HepG2 (cell line): ENCODE measurements around the gene PRIMA1. TPM values are rescaled to one million over a fixed set of nuclear protein-coding genes. Genes with fewer than 3 reads are reported as not detected.

Experiments used
- ATAC-seq: fragments of 200-7000 bp; cut with Tn5 transposase; 3 replicates; pipeline ENCODE4 v1.9.1; 2020; ENCODE audit warnings: mild to moderate bottlenecking, moderate library complexity
- BruUV-seq: library from RNA; stranded (reverse); fragments of 400-500 nt; replicated peaks from 2 replicates; lab custom pipeline; 2021; lab: Mats Ljungman, UMichigan
- CTCF ChIA-PET: fragments of 300-600 bp; formaldehyde crosslinking; extraction: SDS; loops from one replicate; lab custom pipeline; 2021; ENCODE audit warnings: low total read pairs, inconsistent platforms, low intra/inter-chr PET ratio; lab: Yijun Ruan, JAX
- POLR2A ChIA-PET: fragments of 350-600 bp; sonication (Branson Sonifier 250); formaldehyde crosslinking; loops from one replicate; lab custom pipeline; 2020; ENCODE audit warnings: antibody characterized with exemption, inconsistent platforms; lab: Yijun Ruan, JAX
- DNase-seq: peaks from one replicate; pipeline ENCODE4 v3.0.0-alpha.2; 2015; ENCODE audit warnings: low spot score
- FAIRE-seq: peaks from 3 replicates; lab custom pipeline; 2011; peaks lifted over from hg19 to GRCh38; lab: Jason Lieb, UNC
- H2AFZ ChIP-seq: one replicate; pipeline ENCODE4 v1.6.1; 2011; ENCODE audit warnings: low read length, inconsistent platforms
- H3K27ac ChIP-seq: fragments of 300-600 bp; 3 replicates; pipeline ENCODE4 v1.8.0; 2011; ENCODE audit warnings: mixed run types, mild to moderate bottlenecking, mixed read lengths, low read length, inconsistent platforms; ENCODE audit not compliant: insufficient read depth; ENCODE audit errors: extremely low read length
- H3K27me3 ChIP-seq, 2 experiments: fragments of 200-600 bp in 1 of 2; 2 replicates in 1 of 2; 3 replicates in 1 of 2; pipeline versions ENCODE4 v1.6.0 to v1.8.0; 2011; ENCODE audit warnings: low read length in 2 of 2, mild to moderate bottlenecking in 2 of 2, moderate library complexity in 2 of 2, inconsistent platforms in 1 of 2; ENCODE audit not compliant: insufficient read depth in 2 of 2, control insufficient read depth in 1 of 2
- H3K36me3 ChIP-seq, 2 experiments: fragments of 200-600 bp in 1 of 2; replicated peaks in 1 of 2; 2 replicates in 1 of 2; 3 replicates in 1 of 2; pipeline versions ENCODE4 v1.5.1 to v1.8.0; 2011; ENCODE audit warnings: low read length in 2 of 2, inconsistent platforms in 1 of 2; ENCODE audit not compliant: insufficient read depth in 2 of 2, control insufficient read depth in 1 of 2
- H3K4me1 ChIP-seq: 2 replicates; pipeline ENCODE4 v1.5.1; 2012; ENCODE audit warnings: low read length, inconsistent platforms; ENCODE audit not compliant: insufficient read depth
- H3K4me2 ChIP-seq: 2 replicates; pipeline ENCODE4 v1.6.0; 2011; ENCODE audit warnings: low read depth, low read length, inconsistent platforms
- H3K4me3 ChIP-seq, 3 experiments: fragments of 200-600 bp in 1 of 3; sonication (generic), shearing (Covaris generic) in 1 of 3; replicated peaks in 1 of 3; 2 replicates each; pipeline ENCODE4 v1.5.1; 2011 to 2016; ENCODE audit warnings: low read length in 3 of 3, inconsistent platforms in 2 of 3, low read depth in 2 of 3, mild to moderate bottlenecking in 2 of 3, control low read depth in 1 of 3, mixed read lengths in 1 of 3; ENCODE audit not compliant: insufficient read depth in 1 of 3
- H3K79me2 ChIP-seq: one replicate; pipeline ENCODE4 v1.6.1; 2011; ENCODE audit warnings: low read length, inconsistent platforms; ENCODE audit not compliant: insufficient read depth
- H3K9ac ChIP-seq: 2 replicates; pipeline ENCODE4 v1.6.0; 2011; ENCODE audit warnings: mild to moderate bottlenecking, low read depth, low read length, inconsistent platforms; ENCODE audit not compliant: insufficient read depth
- H3K9me3 ChIP-seq: 2 replicates; pipeline ENCODE4 v1.5.1; 2012; ENCODE audit warnings: mild to moderate bottlenecking, low read length
- H4K20me1 ChIP-seq: 2 replicates; pipeline ENCODE4 v1.6.0; 2011; ENCODE audit warnings: inconsistent platforms, mild to moderate bottlenecking, low read length, moderate library complexity; ENCODE audit not compliant: insufficient read depth
- NR1H2 ChIP-seq: sonication (generic); formaldehyde crosslinking; IDR thresholded peaks from 2 replicates; pipeline ENCODE4 v1.8.1; 2022; ENCODE audit warnings: low read depth, missing genetic modification reagents, borderline replicate concordance
- RBM22 ChIP-seq: fragments of 200-400 bp; formaldehyde crosslinking; optimal IDR thresholded peaks from 2 replicates; pipeline ENCODE3; 2017; ENCODE audit warnings: mild to moderate bottlenecking, low read length, moderate library complexity
- RBM39 ChIP-seq: fragments of 200-400 bp; formaldehyde crosslinking; IDR thresholded peaks from one replicate; pipeline ENCODE4 v1.6.1; 2018; ENCODE audit warnings: antibody characterized with exemption, mild to moderate bottlenecking, low read depth, low read length; ENCODE audit not compliant: poor library complexity, severe bottlenecking
- ZNF30 ChIP-seq: sonication (generic); formaldehyde crosslinking; IDR thresholded peaks from 2 replicates; pipeline ENCODE4 v1.5.0; 2020; ENCODE audit warnings: mild to moderate bottlenecking, missing genetic modification reagents
- ZNF354B ChIP-seq: sonication (generic); formaldehyde crosslinking; IDR thresholded peaks from 2 replicates; pipeline ENCODE4 v1.8.0; 2022; ENCODE audit warnings: mild to moderate bottlenecking, missing genetic modification reagents
- WGBS: methylation state at CpG from one replicate; pipeline ENCODE4 v1.1.6; 2017; ENCODE audit warnings: low lambda C conversion rate; 5-methylcytosine and 5-hydroxymethylcytosine counted together
- in situ Hi-C: cut with HindIII; loops from 2 replicates; pipeline ENCODE4 v1.10.0; 2017; ENCODE audit warnings: low pct_unique_long_range_greater_than_20kb; ENCODE audit not compliant: extremely low pct_ligation_motif_present
- intact Hi-C: fragments of 100-400 bp; cut with micrococcal nuclease; formaldehyde crosslinking; loops from one replicate; pipeline ENCODE4 v1.10.0; 2022; ENCODE audit not compliant: unreplicated experiment
- polyA plus RNA-seq, 8 experiments: library from polyadenylated mRNA; depleted of rRNA in 3 of 8; stranded (reverse) in 7 of 8; unstranded in 1 of 8; fragments of >200 nt; fragmentation: Illumina TruSeq in 4 of 8; extraction: Trizol in 4 of 8; gene quantifications; 2 replicates each; pipeline versions ENCODE4 v1.2.1 to v1.2.3, GENCODE V29; 2011 to 2016; ENCODE audit warnings: low read depth in 4 of 8, missing spikeins in 1 of 8, mixed read lengths in 1 of 8; ENCODE audit not compliant: insufficient read depth in 1 of 8
- total RNA-seq, 5 experiments: library from RNA; depleted of rRNA; stranded (reverse); fragments of >200 nt; fragmentation: Illumina TruSeq; extraction: Trizol; gene quantifications; 2 replicates each; pipeline ENCODE4 v1.2.3, GENCODE V29; 2016; ENCODE audit warnings: low read depth in 1 of 5
- TF ChIP-seq, protein P1 (sequence below): IDR thresholded peaks from 2 replicates; pipeline ENCODE4 v1.6.1; 2012; ENCODE audit warnings: inconsistent platforms
- TF ChIP-seq, protein P2 (sequence below): sonication (generic); formaldehyde crosslinking; IDR thresholded peaks from 2 replicates; pipeline ENCODE4 v1.8.1; 2023; ENCODE audit warnings: missing genetic modification reagents, mild to moderate bottlenecking, borderline replicate concordance
- TF ChIP-seq, protein P3 (sequence below): sonication (generic); formaldehyde crosslinking; IDR thresholded peaks from 2 replicates; pipeline ENCODE4 v1.8.0; 2022; ENCODE audit warnings: mild to moderate bottlenecking, missing genetic modification reagents, moderate library complexity

PRIMA1 gene
- total and polyA plus RNA-seq, 2 of the 13 experiments (the other 11 are each of a cell fraction or from before 2014, with no cell fraction given), result 2.4 to 3.2 TPM

DNA sequence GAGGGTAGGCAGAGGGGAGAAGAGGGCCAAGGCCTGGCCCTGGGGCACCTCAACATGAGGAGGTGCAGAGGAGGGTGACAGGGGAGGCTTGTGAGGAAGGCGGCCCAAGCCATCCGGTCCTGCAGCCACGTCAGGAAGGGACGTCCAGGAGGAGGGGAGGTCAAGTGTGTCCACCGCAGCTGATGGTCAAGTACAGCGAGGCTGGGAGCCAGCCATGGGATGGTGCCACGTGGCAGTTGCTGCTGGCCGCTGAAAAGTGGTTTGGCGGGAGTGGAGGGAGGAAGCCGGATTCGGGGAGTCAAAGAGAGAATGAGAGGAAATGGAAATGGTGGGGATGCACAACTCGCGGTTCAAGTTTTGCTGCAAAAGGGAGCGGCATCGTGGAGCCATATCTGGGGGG lies 41.2 kb downstream of the PRIMA1 start (continued):
- TF ChIP-seq ZNF354B (CRISPR knock-in tag) (no peak), RBM22 (no peak), ZNF30 (CRISPR knock-in tag) (no peak), NR1H2 (CRISPR knock-in tag) (no peak)
- TF ChIP-seq, protein P1, sequence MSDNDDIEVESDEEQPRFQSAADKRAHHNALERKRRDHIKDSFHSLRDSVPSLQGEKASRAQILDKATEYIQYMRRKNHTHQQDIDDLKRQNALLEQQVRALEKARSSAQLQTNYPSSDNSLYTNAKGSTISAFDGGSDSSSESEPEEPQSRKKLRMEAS, result no peak

- DNase-seq (no peak), FAIRE-seq (no peak)
- Histone ChIP-seq H3K4me1 (peaks cover 12% of the 10 kb centered on the region), H3K27ac (no peak overlapping the region), H3K4me2 (no peak overlapping the region), H3K9ac (no peak overlapping the region), H3K79me2 (no peaks in the 10 kb centered on the region)
- POLR2A ChIA-PET, result no interaction called here
- CTCF ChIA-PET, result no interaction called here
- TF ChIP-seq RBM39, result no peak
- TF ChIP-seq, protein P2, sequence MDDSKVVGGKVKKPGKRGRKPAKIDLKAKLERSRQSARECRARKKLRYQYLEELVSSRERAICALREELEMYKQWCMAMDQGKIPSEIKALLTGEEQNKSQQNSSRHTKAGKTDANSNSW (CRISPR knock-in tag), result no peak
- TF ChIP-seq, protein P3, sequence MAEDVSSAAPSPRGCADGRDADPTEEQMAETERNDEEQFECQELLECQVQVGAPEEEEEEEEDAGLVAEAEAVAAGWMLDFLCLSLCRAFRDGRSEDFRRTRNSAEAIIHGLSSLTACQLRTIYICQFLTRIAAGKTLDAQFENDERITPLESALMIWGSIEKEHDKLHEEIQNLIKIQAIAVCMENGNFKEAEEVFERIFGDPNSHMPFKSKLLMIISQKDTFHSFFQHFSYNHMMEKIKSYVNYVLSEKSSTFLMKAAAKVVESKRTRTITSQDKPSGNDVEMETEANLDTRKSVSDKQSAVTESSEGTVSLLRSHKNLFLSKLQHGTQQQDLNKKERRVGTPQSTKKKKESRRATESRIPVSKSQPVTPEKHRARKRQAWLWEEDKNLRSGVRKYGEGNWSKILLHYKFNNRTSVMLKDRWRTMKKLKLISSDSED, result no peak
- TF ChIP-seq, all 625 proteins: peak for 0
- Histone ChIP-seq H3K9me3 (no peaks in the 10 kb centered on the region), H2AFZ (no peak overlapping the region), H3K27me3 (no peaks in the 10 kb centered on the region; a peak in 1 of 5 replicates), H3K4me3 (no peak overlapping the region), H4K20me1 (no peaks in the 10 kb centered on the region), H3K36me3 (no peaks in the 10 kb centered on the region)
- in situ Hi-C loops (no loop called here), intact Hi-C loops (no loop called here)
- ATAC-seq, result no peak
- WGBS, result 87% methylated on average over 13 of the region's 13 CpGs
- BruUV-seq, result no TSS peak
Observed at GRCh38 chr14:93745603-93746273, 42.5 kb downstream of the PRIMA1 start.
